ENCODE data around the gene ADAMTS17.

ADAMTS17 gene

DNA sequence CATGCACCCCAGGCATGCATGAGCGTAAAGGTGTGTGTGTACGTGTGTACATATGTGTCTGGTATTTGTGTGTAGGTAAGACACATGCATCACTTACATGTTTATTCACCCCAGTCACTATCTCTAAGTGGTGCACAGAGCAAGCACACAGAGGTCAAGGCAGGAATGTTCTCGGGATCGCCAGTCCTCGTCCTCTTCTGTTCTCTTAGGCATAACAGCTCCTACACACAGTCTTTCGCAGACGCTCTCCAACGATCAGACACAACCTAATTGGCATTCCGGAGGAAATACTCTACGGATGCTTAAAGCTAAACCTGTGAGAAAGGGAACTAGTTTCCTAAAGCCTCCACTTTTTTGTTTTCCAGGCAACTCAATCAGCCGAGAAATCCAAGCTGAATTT lies 95.9 kb downstream of the ADAMTS17 start:
- DNase-seq: no peak

DNA sequence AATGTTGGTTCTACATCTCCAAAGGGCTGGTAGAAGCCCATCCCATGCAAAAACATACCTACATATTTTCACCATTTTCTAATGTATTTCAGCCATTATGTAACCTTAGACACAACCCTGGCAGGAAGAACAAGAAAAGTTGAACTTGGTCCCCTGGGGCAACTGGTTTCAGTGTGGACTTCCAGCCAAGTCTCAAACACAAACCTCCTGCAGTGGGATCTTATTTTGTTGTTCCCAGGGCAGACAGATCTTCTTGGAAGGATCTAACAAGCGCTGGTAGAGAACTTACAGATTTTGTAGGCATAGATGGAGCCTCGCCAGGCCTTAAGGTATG lies 96.3 kb downstream of the ADAMTS17 start:
- DNase-seq: no peak

DNA sequence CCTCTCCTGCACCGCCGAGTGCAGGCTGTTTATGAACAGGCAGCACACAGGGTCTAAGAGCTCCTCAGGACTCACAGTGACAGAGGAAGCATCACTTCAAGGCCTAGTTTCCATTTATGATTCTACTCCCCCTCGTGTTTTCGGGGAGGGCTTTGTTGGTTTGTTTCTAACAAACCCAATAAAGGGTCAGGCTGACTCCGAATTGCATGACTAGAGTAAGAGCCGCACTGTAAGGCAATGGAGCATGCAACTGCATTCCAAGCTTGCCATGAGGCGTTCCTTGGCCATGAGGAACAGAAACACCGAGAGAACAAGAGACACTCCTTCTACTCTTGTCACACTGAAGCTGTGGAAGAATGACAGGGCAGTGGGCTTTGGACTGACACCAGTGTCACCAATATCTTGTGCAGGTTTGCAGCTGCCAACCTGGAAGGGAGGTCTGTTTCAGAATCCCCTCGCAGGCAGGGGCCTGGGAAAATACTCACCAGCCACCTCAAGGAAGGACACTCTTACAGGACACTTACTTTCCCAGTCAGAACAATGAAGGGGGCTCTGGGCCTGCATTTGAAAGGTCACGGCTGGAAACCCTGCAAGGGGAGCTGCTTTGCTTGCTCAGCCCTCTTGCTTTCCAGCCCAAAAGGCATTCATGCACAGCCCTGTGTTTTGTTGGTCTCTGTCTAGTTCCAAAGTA lies 96.8 kb downstream of the ADAMTS17 start:
- no peak for DNase-seq

DNA sequence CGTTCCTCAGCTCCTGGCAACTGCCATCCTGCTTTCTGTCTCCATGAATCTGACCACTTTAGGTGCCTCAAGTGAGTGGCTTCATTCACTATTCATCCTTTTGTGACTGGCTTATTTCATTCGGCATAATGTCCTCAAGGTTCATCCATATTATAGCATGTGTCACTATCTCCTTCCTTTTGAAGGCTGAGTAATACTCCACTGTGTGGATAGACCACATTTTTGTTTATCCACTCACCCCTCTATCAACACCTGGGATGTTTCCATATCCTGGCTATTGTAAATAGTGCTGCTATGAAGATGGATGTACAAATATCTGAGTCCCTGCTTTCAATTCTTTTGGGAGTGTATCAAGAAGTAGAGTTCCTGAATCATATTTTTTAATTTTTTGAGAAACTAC lies 98.8 kb downstream of the ADAMTS17 start:
- DNase-seq: no peak

DNA sequence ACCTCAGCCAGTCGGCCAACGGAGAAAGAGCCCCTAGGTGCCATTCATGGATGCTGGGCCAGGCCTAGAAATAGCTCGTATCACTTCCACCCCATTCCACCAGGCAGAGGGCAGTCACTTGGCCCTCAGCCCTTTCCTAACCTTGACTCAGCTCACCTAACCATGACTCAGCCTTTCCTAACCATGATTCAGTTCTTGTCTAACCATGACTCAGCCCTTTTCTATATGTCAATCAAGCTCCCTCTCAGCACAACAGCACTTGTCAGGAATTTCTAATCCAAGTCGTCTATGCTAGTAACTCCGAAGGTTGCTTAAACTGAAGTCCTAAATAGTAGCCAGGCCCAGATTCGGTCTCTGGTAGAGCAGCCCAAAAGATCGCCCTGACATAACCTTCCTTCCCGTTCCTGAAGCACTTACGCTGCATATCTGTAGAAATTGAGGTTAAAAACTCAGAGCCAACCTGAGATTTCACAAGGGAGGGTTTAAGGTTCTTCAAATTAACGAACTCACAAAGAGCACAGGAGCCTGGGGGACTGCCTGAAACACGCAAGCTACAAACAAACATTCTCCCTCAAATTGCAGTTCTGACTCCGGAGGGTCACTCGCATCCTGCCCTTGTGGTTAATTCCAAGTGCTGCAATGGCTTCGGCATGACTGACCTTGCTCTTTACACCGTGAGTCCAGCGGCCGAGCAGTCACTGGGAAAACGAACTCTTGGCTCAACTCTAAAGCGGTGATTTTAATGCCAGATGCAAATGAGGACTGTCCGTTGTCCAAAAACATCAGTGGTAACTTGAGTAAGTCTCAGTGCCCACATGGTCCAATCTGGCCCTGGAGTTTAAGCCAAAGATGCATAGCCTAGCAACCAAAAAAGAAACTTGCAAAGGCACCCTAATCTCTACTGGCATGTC lies 99.9 kb downstream of the ADAMTS17 start:
- no peak for DNase-seq

DNA sequence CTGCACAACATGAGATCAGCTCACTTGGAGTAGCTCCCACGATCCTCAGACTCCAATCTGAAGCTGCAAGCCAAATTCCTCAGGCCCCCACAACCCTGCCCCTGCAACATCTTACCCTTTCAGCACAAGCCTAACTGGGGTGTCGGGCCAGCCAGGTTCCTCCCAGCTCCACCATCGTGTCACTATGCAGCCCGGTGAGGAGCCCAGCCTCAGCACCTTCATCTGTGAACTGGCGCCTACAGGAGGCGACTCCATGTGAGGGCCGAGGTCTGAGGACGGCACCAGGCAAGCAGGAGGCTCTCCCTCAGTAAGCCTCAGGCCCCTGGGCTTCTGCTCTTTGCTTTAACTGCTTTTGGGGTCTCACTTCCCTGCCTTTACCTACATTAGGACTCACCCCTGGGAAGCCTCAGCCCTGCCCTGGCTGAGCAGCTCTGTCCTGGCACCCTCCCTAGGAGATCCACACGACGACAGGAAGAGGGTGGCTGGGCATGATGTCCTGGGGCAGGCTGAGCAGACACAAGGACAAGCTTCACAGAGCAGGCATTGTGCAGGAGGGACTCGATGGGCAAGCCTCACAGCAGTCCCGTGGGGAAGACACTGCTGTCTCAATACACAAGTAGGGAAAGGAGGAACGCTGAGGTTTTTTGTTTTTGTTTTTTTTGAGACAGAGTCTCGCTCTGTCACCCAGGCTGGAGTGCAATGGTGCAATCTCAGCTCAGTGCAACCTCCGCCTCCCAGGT lies 104.6 kb downstream of the ADAMTS17 start:
- no peak for DNase-seq

DNA sequence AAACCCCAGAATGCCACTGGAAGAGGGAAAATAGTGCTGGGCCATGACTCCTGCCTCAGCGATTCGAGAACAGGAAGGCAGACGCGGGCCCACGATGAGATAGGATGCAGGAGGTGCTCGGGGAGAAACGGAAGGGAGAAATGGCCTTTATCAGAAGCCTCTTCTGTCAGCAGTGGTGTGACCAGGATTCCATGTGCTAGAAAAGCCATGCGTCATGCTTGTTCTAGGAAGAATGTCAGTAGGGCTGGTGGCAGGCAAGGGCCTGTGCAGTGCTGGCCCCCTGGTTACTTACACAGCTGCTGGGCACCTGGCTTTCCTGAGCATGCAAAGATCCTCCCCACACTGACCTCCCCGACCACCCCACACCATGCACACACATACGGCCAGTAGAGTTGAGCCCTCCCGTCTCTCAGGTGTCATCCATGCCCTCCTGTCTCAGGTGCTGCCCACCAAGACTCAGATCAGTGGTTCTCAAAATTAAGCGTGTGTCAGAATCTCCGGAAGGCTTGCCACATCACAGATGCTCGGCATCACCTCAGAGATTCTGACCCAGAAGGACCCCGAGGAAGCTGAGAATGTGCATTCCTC lies 106.7 kb downstream of the ADAMTS17 start:
- no peak for DNase-seq

DNA sequence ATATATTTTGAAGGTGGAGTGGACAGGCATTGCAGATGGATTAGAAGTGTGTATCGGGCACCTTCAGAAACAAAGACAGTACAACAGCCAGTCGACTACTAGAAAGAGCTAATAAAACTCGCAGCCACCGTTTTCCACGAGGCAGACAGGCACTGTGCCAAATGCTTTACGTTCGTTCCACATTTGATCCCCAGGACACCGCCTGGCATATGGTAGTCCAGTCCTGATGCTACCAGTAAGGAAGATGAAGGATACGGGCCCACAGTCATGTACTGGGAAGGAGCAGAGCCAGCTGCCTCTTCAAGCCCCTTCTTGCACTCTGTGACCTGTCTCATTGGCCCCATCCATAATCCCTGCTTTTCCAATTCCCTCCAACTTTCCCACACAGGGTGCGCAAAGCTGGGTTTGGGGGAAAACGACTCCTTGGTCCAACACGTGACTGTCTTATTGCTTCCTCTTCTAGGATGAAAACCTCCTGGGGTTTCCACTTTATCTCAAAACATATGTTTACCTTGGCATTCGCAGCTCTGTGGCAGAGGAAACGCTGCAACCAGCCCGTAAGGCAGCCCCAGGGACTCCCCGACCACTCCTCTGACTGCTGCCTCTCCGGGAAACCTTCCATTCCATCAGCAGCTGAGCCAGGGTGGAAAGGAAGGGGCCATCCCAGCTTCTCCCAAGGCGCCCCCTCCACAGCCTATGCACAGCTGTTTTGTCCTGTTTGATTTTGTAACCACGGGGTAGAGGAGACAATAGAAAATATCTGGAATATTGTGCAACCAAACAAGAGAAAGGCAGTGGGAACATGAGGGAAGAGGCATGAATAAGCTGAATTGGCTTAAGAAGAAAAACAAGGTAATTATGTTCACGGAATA lies 107.4 kb downstream of the ADAMTS17 start:
- no peak for DNase-seq

DNA sequence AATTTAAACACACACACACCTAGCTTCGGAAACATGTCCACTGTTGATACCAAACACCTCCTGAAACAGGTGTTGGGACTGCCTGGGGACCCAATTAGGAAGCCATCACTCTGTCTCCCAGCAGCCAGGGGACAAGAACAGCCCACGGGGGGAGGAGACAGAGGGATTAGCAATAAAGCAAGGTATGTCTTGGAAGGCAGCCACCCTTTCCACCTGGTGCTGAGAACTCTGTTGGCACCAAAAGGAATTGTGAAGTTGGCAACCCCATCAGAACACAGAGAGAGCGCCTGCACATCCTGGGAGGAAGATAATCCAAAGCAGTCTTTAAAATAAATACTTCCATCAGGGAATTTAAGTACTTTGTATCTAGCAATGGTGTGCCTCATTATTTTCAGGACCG lies 111.0 kb downstream of the ADAMTS17 start:
- no peak for DNase-seq

DNA sequence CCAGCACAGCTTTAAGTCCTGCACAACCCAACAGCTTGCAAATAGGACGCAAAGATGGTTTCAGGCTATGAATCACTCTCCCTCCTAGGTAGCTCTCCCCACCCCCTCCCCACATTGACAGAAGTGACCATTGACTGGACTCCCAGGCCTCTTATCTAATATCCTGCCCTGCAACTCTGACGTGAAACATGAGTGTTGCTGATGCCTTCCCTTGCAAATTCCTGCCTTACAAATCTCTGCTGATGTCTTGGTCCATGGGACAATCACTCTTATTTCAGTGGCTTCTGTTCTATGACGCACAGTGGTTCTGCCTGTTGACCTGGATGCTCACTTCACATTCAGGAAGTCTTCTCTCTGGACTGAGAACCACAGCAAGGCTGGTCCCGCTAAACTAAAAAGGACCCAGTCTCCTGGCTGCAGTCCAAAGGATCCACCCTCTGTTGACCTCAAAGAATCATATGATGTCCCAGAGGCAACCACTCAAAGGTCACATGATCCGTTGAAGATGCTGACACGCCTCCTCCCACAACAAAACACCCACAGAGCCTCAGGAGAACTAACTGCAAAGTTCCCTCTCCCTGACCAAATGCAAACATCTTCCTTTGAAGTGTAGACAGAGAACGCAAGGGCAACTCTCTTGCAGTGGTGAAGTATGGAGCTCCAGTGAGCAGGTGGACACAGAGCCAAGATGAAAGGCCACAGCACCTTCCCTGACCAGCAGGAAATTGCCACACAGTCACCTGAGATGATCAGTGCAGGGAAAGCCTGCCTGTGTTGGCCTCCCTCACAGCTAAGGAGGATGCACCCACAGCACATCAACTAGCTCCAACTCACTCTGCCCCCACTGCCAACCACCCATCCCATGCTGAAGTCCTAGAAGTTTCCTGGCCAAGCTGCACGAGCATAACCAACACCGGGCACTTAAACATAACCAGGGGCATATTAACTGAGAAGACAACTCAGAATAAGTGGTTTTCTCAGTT lies 112.3 kb downstream of the ADAMTS17 start:
- no peak for DNase-seq

DNA sequence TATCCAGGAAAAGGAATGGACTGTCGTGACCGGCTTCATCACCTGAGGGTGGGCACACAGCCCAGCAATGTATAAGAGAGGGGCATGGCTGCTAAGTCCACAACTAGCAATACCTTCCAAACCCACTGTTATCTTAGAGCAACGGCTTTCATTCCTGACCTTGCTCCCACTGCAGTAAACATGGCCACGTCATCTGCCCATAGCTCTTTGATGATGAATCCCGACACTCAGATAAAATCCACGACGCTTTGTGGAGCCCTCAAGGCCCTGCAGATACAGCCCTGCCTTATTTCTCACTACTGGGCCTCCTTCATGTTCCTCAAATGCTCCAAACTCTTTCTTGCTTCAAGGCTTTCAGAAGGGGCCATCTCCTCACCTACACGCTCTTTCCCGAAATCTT lies 114.0 kb downstream of the ADAMTS17 start:
- no peak for DNase-seq

DNA sequence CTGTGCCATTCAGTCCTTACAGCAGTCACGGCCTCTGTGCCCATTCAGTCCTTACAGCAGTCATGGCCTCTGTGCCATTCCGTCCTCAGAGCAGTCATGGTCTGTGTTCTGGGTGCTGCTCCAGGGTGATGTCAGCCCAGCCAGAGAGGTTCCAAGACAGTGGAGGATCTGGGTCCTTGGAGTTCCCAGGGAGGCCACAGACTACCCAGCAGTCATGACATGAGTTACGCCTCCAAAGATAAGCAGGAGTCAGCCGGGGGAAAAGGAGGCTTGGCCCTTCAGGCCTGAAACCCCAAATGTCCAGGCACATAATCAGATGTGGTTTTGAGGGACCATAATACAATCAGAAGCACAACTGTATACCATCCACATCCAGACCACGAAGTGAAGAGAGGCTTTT lies 115.7 kb downstream of the ADAMTS17 start:
- no peak for DNase-seq

DNA sequence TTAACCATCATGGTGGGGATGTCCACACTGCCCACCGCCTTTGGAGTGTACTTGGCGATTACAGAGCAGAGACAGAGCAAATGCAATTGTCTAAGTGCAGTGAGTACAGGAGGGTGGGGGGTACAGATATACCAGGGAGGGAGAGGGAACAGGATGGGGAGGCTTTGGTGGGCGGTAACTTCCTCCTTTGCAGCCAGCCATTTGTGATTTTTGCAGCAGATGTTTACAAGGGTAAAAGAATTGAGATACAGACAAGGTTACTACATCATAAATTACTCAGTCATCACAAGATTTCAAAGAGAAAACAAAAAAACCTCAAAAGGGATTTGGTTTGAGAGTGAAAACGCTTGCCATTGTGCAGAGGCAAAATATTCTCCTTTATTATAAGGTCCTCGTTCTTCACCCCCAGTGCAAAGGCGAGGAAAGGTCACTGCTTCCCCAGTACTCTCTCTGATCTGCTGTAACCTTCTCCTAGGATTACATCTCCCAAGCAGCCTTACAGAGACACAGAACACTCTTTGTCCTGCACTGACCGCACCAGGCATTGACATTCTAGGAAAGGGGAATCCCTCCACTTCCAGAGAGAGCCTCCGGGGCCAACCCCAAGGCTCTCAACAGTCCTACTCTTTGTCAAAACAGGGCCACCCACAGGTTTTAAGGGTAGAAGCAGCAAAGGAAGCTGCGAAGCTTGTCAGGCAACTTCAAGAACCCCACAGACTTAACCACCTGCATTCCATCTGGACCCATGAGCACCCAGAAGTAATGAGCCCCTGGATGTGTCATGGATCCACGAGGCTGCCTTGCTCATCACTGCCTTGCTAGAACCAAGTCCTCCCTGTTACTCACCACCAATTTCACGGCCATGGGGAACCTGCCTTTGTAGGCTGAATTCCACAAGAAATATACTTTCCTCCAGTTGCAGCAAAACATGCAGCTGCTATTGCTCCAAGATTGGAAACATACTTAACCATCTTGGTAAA lies 117.3 kb downstream of the ADAMTS17 start:
- no peak for DNase-seq

DNA sequence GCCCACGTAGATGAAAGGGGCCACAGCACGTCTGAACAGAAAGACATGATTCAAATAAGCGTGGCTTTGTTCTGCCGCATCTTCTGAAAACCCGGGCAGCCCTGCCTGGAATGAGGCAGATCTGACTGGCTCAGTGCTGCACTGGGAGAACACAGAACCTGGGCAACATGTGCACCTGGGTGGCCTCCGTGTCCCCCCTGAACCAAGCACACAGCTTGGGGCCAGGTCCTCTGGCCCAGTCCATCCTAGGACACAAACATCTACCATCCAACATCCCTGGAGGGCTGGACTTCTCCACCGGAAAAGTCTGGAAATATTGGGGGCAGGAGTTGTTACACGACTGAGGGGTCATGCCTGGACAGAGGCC lies 119.4 kb downstream of the ADAMTS17 start:
- no peak for DNase-seq

DNA sequence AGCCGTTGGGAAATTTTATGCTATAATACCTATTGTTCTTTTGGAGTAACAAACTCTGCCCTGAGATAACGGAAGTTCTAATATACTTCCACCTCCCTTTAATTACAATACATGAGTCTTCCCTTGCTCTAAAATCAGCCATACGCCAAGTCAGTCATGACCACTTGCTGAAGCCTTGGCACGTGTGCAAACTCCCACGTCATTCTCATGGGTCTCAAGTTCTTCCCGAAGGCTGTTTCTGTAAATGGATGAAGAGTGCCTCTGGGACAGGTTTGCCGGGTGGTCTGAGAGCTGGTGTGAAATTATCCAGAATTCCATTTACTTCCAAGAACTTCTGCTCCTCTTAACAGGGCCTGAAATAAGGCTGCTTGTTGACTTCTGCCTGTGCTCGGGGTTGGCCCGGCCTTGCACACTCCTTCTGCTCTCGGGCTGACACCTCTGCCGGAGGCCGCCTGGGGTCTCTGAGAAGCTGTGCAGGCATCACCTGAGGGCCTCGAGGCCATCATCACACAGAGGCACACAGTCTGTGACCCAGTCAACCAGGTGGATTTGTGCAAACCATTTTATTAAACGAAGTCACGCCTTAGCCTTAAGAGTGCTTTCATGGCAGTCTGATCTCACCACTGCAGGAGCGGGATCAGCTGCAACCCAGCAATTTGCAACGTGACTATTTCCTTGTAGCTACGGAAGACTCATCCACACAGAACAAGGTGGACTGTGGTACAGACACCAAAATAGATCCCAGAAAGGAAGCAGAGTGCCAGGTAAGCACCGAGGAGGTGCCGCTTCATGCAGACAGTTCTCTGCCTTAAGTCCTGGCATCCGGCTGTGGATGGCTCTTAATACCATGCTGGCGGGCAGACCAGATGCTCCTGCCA lies 120.1 kb downstream of the ADAMTS17 start:
- DNase-seq: no peak

DNA sequence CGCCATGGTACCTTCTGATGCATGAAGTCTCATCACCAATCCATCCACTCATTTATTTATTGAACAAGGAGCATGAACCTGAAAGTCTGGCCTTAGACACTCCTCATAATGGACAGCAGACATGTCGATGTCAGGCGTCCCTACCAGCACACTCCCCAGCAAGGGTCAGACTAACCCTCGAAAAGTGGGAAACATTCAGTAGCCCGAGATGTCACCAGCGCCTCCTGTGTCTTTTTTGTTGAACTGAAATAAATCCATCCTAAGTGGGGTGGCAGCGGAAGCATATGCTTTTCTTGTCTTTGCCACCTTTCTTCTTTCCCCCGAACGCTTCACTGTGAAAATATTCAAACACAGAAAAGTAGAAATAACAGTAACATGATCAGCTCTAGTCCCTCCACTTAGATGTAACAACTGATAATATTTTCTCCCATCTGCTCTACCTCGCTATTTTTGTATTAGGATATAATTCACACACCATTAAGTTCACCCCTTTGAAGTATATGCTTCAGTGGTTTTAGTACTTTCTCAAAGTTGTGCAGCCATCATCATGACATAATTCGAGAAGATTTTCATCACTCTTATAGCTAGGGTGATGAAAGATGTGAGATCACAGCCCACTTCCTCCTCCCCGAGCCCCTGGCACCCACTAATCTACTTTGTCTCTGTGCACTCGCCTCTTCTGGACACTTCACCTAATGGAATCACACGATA lies 121.6 kb downstream of the ADAMTS17 start:
- DNase-seq: no peak

DNA sequence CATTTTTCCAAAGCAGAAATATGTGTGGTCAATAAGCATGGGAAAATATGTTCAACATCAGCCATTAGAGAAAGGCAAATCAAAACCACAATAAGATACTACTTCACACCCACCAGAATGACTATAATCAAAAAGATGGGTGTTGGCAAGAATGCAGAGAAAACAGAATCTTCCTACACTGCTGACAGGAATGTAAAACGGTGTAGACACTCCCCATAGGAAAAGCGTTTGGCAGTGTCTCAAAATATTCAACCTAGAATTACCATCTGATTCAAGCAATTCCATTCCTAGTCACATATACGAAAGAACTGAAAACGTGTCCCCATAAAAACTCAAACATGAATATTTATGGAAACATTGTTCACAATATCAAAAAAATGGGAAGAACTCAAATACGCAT lies 123.3 kb downstream of the ADAMTS17 start:
- DNase-seq: no peak

DNA sequence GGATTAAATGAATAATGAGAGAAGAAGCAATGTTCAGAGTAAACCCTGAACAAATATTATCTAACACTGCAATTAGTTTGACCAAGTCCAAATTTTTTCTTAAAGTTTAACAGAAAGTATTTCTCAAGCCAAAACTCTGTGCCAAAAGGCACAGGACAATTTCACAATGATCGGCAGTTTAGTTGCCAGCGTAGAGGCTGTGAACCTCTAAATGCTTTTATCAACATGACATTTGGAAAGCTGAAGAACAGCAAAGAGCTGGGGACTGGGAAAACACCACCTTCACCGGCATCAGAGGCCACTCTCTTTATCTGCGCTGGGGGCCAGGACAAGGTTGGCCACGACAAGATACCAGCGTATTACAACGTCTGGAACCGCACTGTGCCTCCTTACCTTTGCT lies 125.6 kb downstream of the ADAMTS17 start:
- DNase-seq: no peak
